ENCODE measurements around the gene QPCTL. TPM values are rescaled to one million over a fixed set of nuclear protein-coding genes. Genes with fewer than 3 reads are reported as not detected.

The QPCTL gene
- total RNA-seq: 10 to 100 TPM in 1 of 4 donors, 1 to 10 TPM in 2, under 1 TPM in 1; 0.75 to 17.3 (median 7.2) TPM

GRCh38 chr19:45692187-45693105 lies at the start of gene QPCTL:
QPCTL (plus strand) TSS chr19:45692666; CDS start chr19:45692704, 38 bp downstream.
- 0% methylated on average over 67 of the region's 70 CpGs; no CpG with 5 or more reads in 1 of the 2 donors for WGBS, 2 donors (ENCODE audit: low coverage in 1 of 2)
- TF ChIP-seq POLR2A (IDR thresholded peaks at IDR 0.05) (peak; percentile 75), POLR2AphosphoS5 (IDR thresholded peaks at IDR 0.05) (peak; percentile 63 to 86 (median 85)), EP300 (IDR thresholded peaks at IDR 0.05; ENCODE audit: low read depth) (no peak)
- TF ChIP-seq, protein P1, sequence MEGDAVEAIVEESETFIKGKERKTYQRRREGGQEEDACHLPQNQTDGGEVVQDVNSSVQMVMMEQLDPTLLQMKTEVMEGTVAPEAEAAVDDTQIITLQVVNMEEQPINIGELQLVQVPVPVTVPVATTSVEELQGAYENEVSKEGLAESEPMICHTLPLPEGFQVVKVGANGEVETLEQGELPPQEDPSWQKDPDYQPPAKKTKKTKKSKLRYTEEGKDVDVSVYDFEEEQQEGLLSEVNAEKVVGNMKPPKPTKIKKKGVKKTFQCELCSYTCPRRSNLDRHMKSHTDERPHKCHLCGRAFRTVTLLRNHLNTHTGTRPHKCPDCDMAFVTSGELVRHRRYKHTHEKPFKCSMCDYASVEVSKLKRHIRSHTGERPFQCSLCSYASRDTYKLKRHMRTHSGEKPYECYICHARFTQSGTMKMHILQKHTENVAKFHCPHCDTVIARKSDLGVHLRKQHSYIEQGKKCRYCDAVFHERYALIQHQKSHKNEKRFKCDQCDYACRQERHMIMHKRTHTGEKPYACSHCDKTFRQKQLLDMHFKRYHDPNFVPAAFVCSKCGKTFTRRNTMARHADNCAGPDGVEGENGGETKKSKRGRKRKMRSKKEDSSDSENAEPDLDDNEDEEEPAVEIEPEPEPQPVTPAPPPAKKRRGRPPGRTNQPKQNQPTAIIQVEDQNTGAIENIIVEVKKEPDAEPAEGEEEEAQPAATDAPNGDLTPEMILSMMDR (IDR thresholded peaks at IDR 0.05): no peak
- peaks cover 3 to 17% (median 10%) of the 10 kb centered on the region in 4 donors for H3K4me1 ChIP-seq
- H3K27ac ChIP-seq: peak within 1 kb of the TSS; percentile 95 to 100 (median 97)
- no peaks in the 10 kb centered on the region for H3K9me3 ChIP-seq
- peak; percentile 97 for DNase-seq
- intact Hi-C loops (cut with DNase I; ENCODE audit: low total_unique reads): no loop called here
- peak within 1 kb of the TSS; percentile 71 to 97 (median 90) for H3K4me3 ChIP-seq
- no peaks in the 10 kb centered on the region for H3K27me3 ChIP-seq
- in situ Hi-C loops (cut with MboI; ENCODE audit: low pct_ligation_motif_present in 1 of 4, low pct_unique_long_range_greater_than_20kb in 1 of 4, low sequenced_read_pairs in 3 of 4): no loop called here
- H3K36me3 ChIP-seq: peaks cover 0 to 10% (median 5%) of the 10 kb centered on the region in 4 donors

DNA sequence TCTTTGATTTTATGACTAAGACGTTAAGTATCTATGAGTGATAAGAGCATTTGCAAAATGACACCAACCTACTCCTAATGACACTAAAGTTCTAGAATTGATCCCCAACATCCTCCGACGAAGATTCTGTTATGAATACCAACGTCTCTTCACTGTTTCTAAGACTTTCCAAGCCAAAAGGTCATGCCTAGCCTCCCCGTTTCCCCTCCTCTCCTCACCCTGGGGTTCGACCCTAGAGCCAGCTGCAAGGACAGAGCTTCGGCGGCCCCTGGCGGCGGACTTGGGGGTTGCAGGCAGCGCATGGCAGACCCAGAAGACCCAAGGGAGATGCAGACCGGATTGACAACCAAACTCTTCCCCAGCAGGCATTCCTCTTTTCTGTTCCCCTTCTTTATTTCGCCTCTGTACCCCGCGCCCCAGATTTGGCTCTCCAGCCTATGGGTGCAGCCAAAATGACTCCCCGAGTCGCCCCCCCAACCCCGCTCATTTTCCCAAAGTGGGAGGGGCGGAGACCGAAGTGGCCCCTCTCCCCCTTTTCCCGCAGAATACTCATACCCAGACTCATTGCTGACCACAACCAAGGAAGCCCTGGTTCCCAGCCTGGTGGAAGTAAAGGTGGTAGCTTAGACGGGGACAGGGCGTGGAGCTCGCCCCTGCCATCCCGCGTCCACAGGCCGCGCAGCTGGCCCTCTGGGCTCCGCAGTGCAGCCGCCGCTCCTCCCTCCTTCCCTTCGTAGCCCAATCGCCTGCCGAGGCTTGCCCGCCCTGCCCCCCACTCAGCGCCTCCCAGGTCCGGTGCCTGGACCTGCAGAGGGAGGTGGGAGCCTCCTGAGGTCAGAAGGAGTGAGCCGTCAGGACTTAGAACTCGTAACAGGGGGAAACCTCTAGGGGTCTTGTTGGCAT lies 49.2 kb upstream of the QPCTL start:
- no peak for TF ChIP-seq EP300 (IDR thresholded peaks at IDR 0.05; ENCODE audit: low read depth)
- TF ChIP-seq, protein P1 (IDR thresholded peaks at IDR 0.05): peak; percentile 98 to 100 (median 98)
- peaks cover 3 to 54% (median 51%) of the 10 kb centered on the region in 4 donors for H3K4me1 ChIP-seq
- no peaks in the 10 kb centered on the region for H3K9me3 ChIP-seq
- WGBS, 2 donors (ENCODE audit: low coverage in 1 of 2): 6 to 7% methylated on average over 13 to 37 of the region's 39 CpGs
- H3K27me3 ChIP-seq: peaks cover 38% of the 10 kb centered on the region
- no peaks in the 10 kb centered on the region for H3K36me3 ChIP-seq
- peak; percentile 92 for DNase-seq
- intact Hi-C loops (cut with DNase I; ENCODE audit: low total_unique reads) (loop anchor here (2.0 kb wide), 1 partner anchor 36 kb away; no protein-coding TSS in a partner anchor), in situ Hi-C loops (cut with MboI; ENCODE audit: low pct_ligation_motif_present in 1 of 4, low pct_unique_long_range_greater_than_20kb in 1 of 4, low sequenced_read_pairs in 3 of 4) (no loop called here)
- H3K27ac ChIP-seq: peak overlapping the region; percentile 83 to 90 (median 86)
- H3K4me3 ChIP-seq: no peak overlapping the region

DNA sequence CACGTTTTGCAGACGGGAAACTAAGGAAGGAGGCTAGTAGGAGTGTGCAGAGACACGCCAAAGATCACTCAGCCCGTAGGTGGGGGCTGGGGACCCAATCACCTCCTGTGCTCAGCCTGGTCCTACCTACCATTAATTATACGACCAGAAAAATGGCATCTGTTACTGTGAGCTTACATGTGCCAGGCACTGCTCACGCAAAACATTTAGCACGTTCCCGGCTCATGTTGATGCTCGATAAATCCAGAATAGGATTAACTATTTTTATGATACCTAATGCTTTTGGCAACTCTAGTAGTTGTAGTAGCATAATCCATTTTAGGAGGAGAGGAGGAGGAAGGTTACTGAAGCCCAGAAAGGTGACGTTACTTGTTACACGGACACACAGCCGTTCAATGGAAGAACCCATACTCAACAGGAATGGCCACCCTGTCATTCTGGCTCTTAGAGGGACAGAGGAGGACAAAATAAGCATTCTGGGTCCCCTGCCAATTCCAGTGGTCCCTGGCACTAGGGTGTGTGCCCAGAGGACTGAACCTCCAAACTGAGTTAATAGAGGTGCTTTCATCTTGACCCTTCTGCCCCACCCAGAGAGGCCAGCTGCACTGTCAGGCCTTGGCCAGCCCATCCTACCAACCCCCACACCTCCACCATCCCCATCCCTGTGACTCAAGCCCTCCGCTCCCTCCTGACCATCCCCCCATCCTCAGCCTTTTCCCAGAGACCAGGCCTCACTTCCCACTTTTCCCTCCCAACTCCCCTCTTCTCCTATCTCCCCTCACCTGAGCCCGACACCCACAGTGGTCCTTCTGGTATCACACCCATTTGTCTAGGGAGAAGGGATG lies 48.3 kb upstream of the QPCTL start:
- H3K9me3 ChIP-seq: no peaks in the 10 kb centered on the region
- H3K4me3 ChIP-seq: no peak overlapping the region
- no peaks in the 10 kb centered on the region for H3K36me3 ChIP-seq
- intact Hi-C loops (cut with DNase I; ENCODE audit: low total_unique reads) (loop anchor here (2.0 kb wide), 1 partner anchor 37 kb away; no protein-coding TSS in a partner anchor), in situ Hi-C loops (cut with MboI; ENCODE audit: low pct_ligation_motif_present in 1 of 4, low pct_unique_long_range_greater_than_20kb in 1 of 4, low sequenced_read_pairs in 3 of 4) (no loop called here)
- H3K27me3 ChIP-seq: peaks cover 38% of the 10 kb centered on the region
- peaks cover 0 to 49% (median 46%) of the 10 kb centered on the region in 4 donors for H3K4me1 ChIP-seq
- DNase-seq: no peak
- TF ChIP-seq, protein P1 (IDR thresholded peaks at IDR 0.05): no peak
- TF ChIP-seq EP300 (IDR thresholded peaks at IDR 0.05; ENCODE audit: low read depth): no peak
- TF ChIP-seq POLR2AphosphoS5 (IDR thresholded peaks at IDR 0.05): no peak
- TF ChIP-seq POLR2A (IDR thresholded peaks at IDR 0.05): no peak
- WGBS, 2 donors (ENCODE audit: low coverage in 1 of 2): 44 to 51% methylated on average over 7 to 14 of the region's 14 CpGs
- no peak overlapping the region for H3K27ac ChIP-seq
